IMR-90 (cell line): ENCODE results near the gene KLHL30. TPM values are rescaled to one million over a fixed set of nuclear protein-coding genes. Genes with fewer than 3 reads are reported as not detected.

ENCODE experiments used
- ATAC-seq: fragments of 200-7000 bp; cut with Tn5 transposase; 2 replicates; pipeline ENCODE4 v1.9.1; 2020; ENCODE audit warnings: low read depth, mild to moderate bottlenecking, moderate library complexity
- BruUV-seq: library from RNA; stranded (reverse); fragments of 400-500 nt; replicated peaks from 2 replicates; lab custom pipeline; 2021; lab: Mats Ljungman, UMichigan
- CTCF ChIA-PET: fragments of 300-600 bp; formaldehyde crosslinking; extraction: SDS; loops from one replicate; lab custom pipeline; 2021; ENCODE audit warnings: antibody characterized with exemption; lab: Yijun Ruan, JAX
- POLR2A ChIA-PET: fragments of 300-600 bp; sonication (Branson Sonifier 250); formaldehyde crosslinking; loops from one replicate; lab custom pipeline; 2022; ENCODE audit warnings: antibody characterized with exemption; ENCODE audit not compliant: unreplicated experiment; lab: Charles Lee
- DNase-seq: peaks from one replicate; pipeline ENCODE4 v3.0.0; 2013
- H2AFZ ChIP-seq: replicated peaks from 2 replicates; pipeline ENCODE3; 2013; ENCODE audit warnings: low read length, mild to moderate bottlenecking; ENCODE audit not compliant: poor library complexity
- H2AK5ac ChIP-seq: 2 replicates; pipeline ENCODE4 v1.6.1; 2013; ENCODE audit warnings: low read depth, low read length, inconsistent platforms
- H2AK9ac ChIP-seq: replicated peaks from 2 replicates; pipeline ENCODE3; 2013; ENCODE audit warnings: mild to moderate bottlenecking, low read depth, low read length, moderate library complexity; ENCODE audit not compliant: poor library complexity
- H2BK120ac ChIP-seq: 2 replicates; pipeline ENCODE4 v1.6.1; 2013; ENCODE audit warnings: low read depth, low read length, inconsistent platforms
- H2BK15ac ChIP-seq: 3 replicates; pipeline ENCODE4 v1.6.1; 2013; ENCODE audit warnings: low read depth, low read length, inconsistent platforms
- H2BK20ac ChIP-seq: 2 replicates; pipeline ENCODE4 v1.6.1; 2013; ENCODE audit warnings: low read depth, mild to moderate bottlenecking, inconsistent platforms, low read length, moderate library complexity
- H2BK5ac ChIP-seq: 2 replicates; pipeline ENCODE4 v1.6.1; 2013; ENCODE audit warnings: mild to moderate bottlenecking, low read depth, low read length, inconsistent platforms; ENCODE audit not compliant: poor library complexity, severe bottlenecking
- H3K14ac ChIP-seq: replicated peaks from 2 replicates; pipeline ENCODE4 v1.6.1; 2013; ENCODE audit warnings: low read depth, low read length, inconsistent platforms
- H3K18ac ChIP-seq: 2 replicates; pipeline ENCODE4 v1.6.1; 2013; ENCODE audit warnings: low read depth, low read length, control low read depth
- H3K23ac ChIP-seq: 2 replicates; pipeline ENCODE4 v1.6.1; 2013; ENCODE audit warnings: low read depth, low read length, inconsistent platforms
- H3K27ac ChIP-seq: 2 replicates; pipeline ENCODE4 v1.5.1; 2013; ENCODE audit warnings: mild to moderate bottlenecking, control low read depth, low read length; ENCODE audit not compliant: insufficient read depth
- H3K27me3 ChIP-seq: 2 replicates; pipeline ENCODE4 v1.6.1; 2013; ENCODE audit warnings: low read length; ENCODE audit not compliant: control insufficient read depth, insufficient read depth
- H3K36me3 ChIP-seq: 2 replicates; pipeline ENCODE4 v1.6.1; 2013; ENCODE audit warnings: low read length, mixed read lengths; ENCODE audit not compliant: control insufficient read depth, insufficient read depth
- H3K4ac ChIP-seq: 2 replicates; pipeline ENCODE4 v1.6.1; 2013; ENCODE audit warnings: low read depth, low read length, inconsistent platforms
- H3K4me1 ChIP-seq: 2 replicates; pipeline ENCODE4 v1.6.1; 2013; ENCODE audit warnings: low read length, mixed read lengths; ENCODE audit not compliant: control insufficient read depth, insufficient read depth
- H3K4me2 ChIP-seq: 2 replicates; pipeline ENCODE4 v1.6.1; 2013; ENCODE audit warnings: low read depth, mild to moderate bottlenecking, control low read depth, low read length, moderate library complexity
- H3K4me3 ChIP-seq: 2 replicates; pipeline ENCODE4 v1.5.1; 2013; ENCODE audit warnings: low read depth, mild to moderate bottlenecking, control low read depth, low read length, moderate library complexity; ENCODE audit not compliant: insufficient read depth
- H3K56ac ChIP-seq: 2 replicates; pipeline ENCODE4 v1.6.1; 2013; ENCODE audit warnings: low read length, inconsistent platforms; ENCODE audit not compliant: insufficient read depth; ENCODE audit errors: extremely low read depth
- H3K79me1 ChIP-seq, 2 experiments: 2 replicates each; pipeline ENCODE4 v1.6.1; 2013; ENCODE audit warnings: low read length in 2 of 2, inconsistent platforms in 1 of 2, low read depth in 1 of 2
- H3K9ac ChIP-seq: 2 replicates; pipeline ENCODE4 v1.6.1; 2013; ENCODE audit warnings: low read depth, low read length, control low read depth
- H3K9me1 ChIP-seq: 2 replicates; pipeline ENCODE4 v1.6.1; 2013; ENCODE audit warnings: low read length, inconsistent platforms; ENCODE audit not compliant: insufficient read depth
- H3K9me3 ChIP-seq: 2 replicates; pipeline ENCODE4 v1.6.1; 2013; ENCODE audit warnings: low read length; ENCODE audit not compliant: control insufficient read depth, insufficient read depth
- H4K20me1 ChIP-seq: 2 replicates; pipeline ENCODE4 v1.6.1; 2013; ENCODE audit warnings: low read length, inconsistent platforms; ENCODE audit not compliant: insufficient read depth
- H4K5ac ChIP-seq: 2 replicates; pipeline ENCODE4 v1.6.1; 2013; ENCODE audit warnings: mild to moderate bottlenecking, low read depth, low read length, control low read depth
- H4K8ac ChIP-seq, 2 experiments: 2 replicates each; pipeline ENCODE4 v1.6.1; 2013; ENCODE audit warnings: low read depth in 2 of 2, low read length in 2 of 2, control low read depth in 1 of 2, inconsistent platforms in 1 of 2
- H4K91ac ChIP-seq: 2 replicates; pipeline ENCODE4 v1.6.1; 2013; ENCODE audit warnings: low read depth, low read length, inconsistent platforms; ENCODE audit not compliant: insufficient read depth
- BHLHE40 ChIP-seq: fragments of 150-350 bp; IDR thresholded peaks from 2 replicates; pipeline ENCODE4 v1.6.1; 2016; ENCODE audit warnings: mild to moderate bottlenecking, low read depth, low read length
- CEBPB ChIP-seq: IDR thresholded peaks from 2 replicates; pipeline ENCODE4 v1.6.1; 2012; ENCODE audit warnings: low read depth, low read length, improper control_type of control experiment
- CHD1 ChIP-seq: IDR thresholded peaks from 2 replicates; pipeline ENCODE4 v1.6.1; 2012; ENCODE audit warnings: low read depth, low read length, improper control_type of control experiment
- RFX5 ChIP-seq: IDR thresholded peaks from 2 replicates; pipeline ENCODE4 v1.8.0; 2012; ENCODE audit warnings: low read depth, mild to moderate bottlenecking, low read length, moderate library complexity
- WGBS, 2 experiments: methylation state at CpG; one replicate each; pipeline versions ENCODE4 v1.1.5 to v1.1.7; 2013; ENCODE audit warnings: missing lambda C conversion rate in 2 of 2; ENCODE audit not compliant: insufficient read length in 1 of 2; ENCODE audit errors: extremely low coverage in 2 of 2; 5-methylcytosine and 5-hydroxymethylcytosine counted together
- dilution Hi-C: fragments of 300-500 bp; cut with HindIII; formaldehyde crosslinking; loops from one replicate; pipeline ENCODE4 v1.14.3; 2018; ENCODE audit warnings: low sequenced_read_pairs; ENCODE audit not compliant: unreplicated experiment
- in situ Hi-C: fragments of 300-500 bp; cut with MboI; formaldehyde crosslinking; loops from 3 replicates; pipeline ENCODE4 v1.14.3; 2019; ENCODE audit warnings: low sequenced_read_pairs, inconsistent platforms, mixed read lengths
- intact Hi-C: fragments of 100-400 bp; cut with micrococcal nuclease; formaldehyde crosslinking; loops from 2 replicates; pipeline ENCODE4 v1.10.0; 2022
- polyA plus RNA-seq, 3 experiments: library from polyadenylated mRNA; depleted of rRNA; stranded (reverse); fragments of >200 nt; gene quantifications; 2 replicates each; pipeline ENCODE4 v1.2.3, GENCODE V29; 2012; ENCODE audit warnings: low replicate concordance in 1 of 3
- total RNA-seq: library from RNA; depleted of rRNA; stranded (reverse); fragments of >200 nt; gene quantifications from 2 replicates; pipeline ENCODE4 v1.2.3, GENCODE V29; 2012

KLHL30 gene
- total and polyA plus RNA-seq, 2 of the 4 experiments (the other 2 are of a cell fraction): under 0.01 to 0.03 TPM

GRCh38 chr2:238163481-238164198, 25.2 kb downstream of the KLHL30 start:
- no TSS peak for BruUV-seq
- intact Hi-C loops: no loop called here
- Histone ChIP-seq H3K9me1 (peaks cover 17% of the 10 kb centered on the region), H3K27me3 (peaks cover 2% of the 10 kb centered on the region; the same call in 1 of the 2 replicates), H3K4me2 (no peak overlapping the region), H3K36me3 (peaks cover 10% of the 10 kb centered on the region; the same call in 1 of the 2 replicates), H4K91ac (no peak overlapping the region), H3K4me3 (no peak overlapping the region), H4K20me1 (no peaks in the 10 kb centered on the region), H2AK5ac (0 out of 2 replicates have a peak overlapping the region, but pooled peaks have one; percentile 5), H3K79me1 (peaks cover 3 to 14% of the 10 kb centered on the region in 2 experiments; a peak in 3 of 4 replicates), H4K8ac (no peak overlapping the region), H3K18ac (no peak overlapping the region), H3K14ac (no peak overlapping the region), H2BK120ac (no peak overlapping the region), H2BK15ac (no peak overlapping the region), H3K4me1 (peaks cover 27% of the 10 kb centered on the region), H3K9ac (no peak overlapping the region), H3K27ac (no peak overlapping the region), H2AK9ac (no peak overlapping the region), H3K4ac (no peak overlapping the region), H2BK5ac (no peak overlapping the region), H2BK20ac (no peak overlapping the region), H4K5ac (no peak overlapping the region), H3K9me3 (no peaks in the 10 kb centered on the region), H2AFZ (peak overlapping the region; percentile 66), H3K56ac (no peak overlapping the region), H3K23ac (no peak overlapping the region)
- in situ Hi-C loops: no loop called here
- ChIA-PET CTCF (interaction anchor here (0.5 kb wide), 2 partner anchors 11 to 39 kb away, joined by 3 to 5 read pairs; no protein-coding TSS in a partner anchor), POLR2A (no interaction called here)
- DNase-seq (no peak), ATAC-seq (no peak)
- dilution Hi-C loops: no loop called here
- no peak for TF ChIP-seq CEBPB
- no peak for TF ChIP-seq CHD1
- TF ChIP-seq RFX5: no peak
- no peak for TF ChIP-seq BHLHE40
- WGBS, 2 experiments: 18% methylated on average over 56 of the region's 95 CpGs; no CpG with 5 or more reads in 1 of the 2 experiments
